ENCODE data around the gene UGT1A6. TPM values are rescaled to one million over a fixed set of nuclear protein-coding genes. Genes with fewer than 3 reads are reported as not detected.

UGT1A6 gene
- total and polyA plus RNA-seq, 2 experiments from 2014 or later = not detected

DNA sequence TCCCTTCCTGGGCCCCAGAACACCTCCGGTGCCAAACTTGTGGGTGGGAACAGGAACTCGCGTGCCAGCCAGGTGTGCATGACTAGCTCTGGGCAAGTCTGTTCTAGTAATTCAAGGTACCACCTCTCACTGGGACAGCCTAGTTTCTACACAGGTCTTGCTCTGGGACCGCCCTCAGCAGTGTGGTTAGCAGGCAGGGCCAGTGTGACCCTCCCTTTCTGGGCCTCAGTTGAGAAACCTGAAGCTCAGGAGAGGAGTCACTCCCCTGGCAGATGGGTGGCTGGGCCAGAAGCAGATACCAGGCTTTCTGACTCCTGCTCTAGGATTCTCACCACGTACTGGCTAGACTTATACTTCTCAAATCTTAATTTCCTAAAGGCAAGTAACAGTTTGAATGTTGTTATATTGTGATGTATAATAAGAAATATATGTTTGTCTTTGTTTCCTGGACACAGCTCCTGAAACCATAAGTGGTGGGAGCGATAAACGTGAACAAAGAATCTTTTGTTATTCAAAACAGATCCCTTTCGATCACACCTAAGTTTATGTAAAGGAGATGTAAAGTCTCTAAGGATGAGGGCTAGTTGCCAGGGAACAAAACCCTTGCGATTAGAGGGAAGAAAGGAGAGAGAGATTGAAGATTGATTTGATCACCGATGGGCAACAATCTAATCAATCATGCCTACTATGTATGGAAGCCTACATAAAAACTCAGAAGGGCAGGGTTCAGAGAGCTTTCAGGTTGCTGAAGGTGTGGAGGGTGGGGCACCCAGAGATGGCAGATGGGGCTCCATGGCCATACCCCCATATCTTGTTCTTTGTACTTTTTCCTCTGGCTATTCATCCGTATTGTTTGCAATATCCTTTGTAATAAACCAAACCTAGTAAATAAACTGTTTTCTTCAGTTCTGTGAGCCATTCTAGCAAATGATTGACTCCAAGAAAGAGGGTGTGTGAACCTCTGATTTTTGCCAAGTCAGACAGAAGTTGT lies 952 bp upstream of the UGT1A6 start:
- no peaks in the 10 kb centered on the region for H3K36me3 ChIP-seq (ENCODE audit: insufficient read depth)
- ATAC-seq (peak; percentile 43; the same call in 2 of the 3 replicates), DNase-seq (ENCODE audit: low spot score) (no peak)
- H3K9me3 Mint-ChIP-seq = no peaks in the 10 kb centered on the region
- no peak overlapping the region for H3K4me3 ChIP-seq
- no peak for TF ChIP-seq NANOG (IDR thresholded peaks at IDR 0.05; ENCODE audit: borderline replicate concordance)
- TF ChIP-seq, protein P1, sequence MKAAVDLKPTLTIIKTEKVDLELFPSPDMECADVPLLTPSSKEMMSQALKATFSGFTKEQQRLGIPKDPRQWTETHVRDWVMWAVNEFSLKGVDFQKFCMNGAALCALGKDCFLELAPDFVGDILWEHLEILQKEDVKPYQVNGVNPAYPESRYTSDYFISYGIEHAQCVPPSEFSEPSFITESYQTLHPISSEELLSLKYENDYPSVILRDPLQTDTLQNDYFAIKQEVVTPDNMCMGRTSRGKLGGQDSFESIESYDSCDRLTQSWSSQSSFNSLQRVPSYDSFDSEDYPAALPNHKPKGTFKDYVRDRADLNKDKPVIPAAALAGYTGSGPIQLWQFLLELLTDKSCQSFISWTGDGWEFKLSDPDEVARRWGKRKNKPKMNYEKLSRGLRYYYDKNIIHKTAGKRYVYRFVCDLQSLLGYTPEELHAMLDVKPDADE (IDR thresholded peaks at IDR 0.05) = no peak
- no peak for TF ChIP-seq JUNB (IDR thresholded peaks at IDR 0.05; ENCODE audit: unreplicated experiment)
- no peak for TF ChIP-seq EZH2 (IDR thresholded peaks at IDR 0.05; ENCODE audit: low read depth, unreplicated experiment)
- no peak for TF ChIP-seq EZH2phosphoT487 (IDR thresholded peaks at IDR 0.05; ENCODE audit: unreplicated experiment)
- TF ChIP-seq, protein P2, sequence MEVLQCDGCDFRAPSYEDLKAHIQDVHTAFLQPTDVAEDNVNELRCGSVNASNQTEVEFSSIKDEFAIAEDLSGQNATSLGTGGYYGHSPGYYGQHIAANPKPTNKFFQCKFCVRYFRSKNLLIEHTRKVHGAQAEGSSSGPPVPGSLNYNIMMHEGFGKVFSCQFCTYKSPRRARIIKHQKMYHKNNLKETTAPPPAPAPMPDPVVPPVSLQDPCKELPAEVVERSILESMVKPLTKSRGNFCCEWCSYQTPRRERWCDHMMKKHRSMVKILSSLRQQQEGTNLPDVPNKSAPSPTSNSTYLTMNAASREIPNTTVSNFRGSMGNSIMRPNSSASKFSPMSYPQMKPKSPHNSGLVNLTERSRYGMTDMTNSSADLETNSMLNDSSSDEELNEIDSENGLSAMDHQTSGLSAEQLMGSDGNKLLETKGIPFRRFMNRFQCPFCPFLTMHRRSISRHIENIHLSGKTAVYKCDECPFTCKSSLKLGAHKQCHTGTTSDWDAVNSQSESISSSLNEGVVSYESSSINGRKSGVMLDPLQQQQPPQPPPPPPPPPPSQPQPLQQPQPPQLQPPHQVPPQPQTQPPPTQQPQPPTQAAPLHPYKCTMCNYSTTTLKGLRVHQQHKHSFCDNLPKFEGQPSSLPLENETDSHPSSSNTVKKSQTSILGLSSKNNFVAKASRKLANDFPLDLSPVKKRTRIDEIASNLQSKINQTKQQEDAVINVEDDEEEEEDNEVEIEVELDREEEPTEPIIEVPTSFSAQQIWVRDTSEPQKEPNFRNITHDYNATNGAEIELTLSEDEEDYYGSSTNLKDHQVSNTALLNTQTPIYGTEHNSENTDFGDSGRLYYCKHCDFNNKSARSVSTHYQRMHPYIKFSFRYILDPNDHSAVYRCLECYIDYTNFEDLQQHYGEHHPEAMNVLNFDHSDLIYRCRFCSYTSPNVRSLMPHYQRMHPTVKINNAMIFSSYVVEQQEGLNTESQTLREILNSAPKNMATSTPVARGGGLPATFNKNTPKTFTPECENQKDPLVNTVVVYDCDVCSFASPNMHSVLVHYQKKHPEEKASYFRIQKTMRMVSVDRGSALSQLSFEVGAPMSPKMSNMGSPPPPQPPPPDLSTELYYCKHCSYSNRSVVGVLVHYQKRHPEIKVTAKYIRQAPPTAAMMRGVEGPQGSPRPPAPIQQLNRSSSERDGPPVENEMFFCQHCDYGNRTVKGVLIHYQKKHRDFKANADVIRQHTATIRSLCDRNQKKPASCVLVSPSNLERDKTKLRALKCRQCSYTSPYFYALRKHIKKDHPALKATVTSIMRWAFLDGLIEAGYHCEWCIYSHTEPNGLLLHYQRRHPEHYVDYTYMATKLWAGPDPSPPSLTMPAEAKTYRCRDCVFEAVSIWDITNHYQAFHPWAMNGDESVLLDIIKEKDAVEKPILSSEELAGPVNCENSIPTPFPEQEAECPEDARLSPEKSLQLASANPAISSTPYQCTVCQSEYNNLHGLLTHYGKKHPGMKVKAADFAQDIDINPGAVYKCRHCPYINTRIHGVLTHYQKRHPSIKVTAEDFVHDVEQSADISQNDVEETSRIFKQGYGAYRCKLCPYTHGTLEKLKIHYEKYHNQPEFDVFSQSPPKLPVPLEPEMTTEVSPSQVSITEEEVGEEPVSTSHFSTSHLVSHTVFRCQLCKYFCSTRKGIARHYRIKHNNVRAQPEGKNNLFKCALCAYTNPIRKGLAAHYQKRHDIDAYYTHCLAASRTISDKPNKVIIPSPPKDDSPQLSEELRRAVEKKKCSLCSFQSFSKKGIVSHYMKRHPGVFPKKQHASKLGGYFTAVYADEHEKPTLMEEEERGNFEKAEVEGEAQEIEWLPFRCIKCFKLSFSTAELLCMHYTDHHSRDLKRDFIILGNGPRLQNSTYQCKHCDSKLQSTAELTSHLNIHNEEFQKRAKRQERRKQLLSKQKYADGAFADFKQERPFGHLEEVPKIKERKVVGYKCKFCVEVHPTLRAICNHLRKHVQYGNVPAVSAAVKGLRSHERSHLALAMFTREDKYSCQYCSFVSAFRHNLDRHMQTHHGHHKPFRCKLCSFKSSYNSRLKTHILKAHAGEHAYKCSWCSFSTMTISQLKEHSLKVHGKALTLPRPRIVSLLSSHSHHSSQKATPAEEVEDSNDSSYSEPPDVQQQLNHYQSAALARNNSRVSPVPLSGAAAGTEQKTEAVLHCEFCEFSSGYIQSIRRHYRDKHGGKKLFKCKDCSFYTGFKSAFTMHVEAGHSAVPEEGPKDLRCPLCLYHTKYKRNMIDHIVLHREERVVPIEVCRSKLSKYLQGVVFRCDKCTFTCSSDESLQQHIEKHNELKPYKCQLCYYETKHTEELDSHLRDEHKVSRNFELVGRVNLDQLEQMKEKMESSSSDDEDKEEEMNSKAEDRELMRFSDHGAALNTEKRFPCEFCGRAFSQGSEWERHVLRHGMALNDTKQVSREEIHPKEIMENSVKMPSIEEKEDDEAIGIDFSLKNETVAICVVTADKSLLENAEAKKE (CRISPR knock-in tag; IDR thresholded peaks at IDR 0.05) = no peak
- TF ChIP-seq ZNF331 (CRISPR knock-in tag; IDR thresholded peaks at IDR 0.05; ENCODE audit: low read depth) = no peak
- no peak for TF ChIP-seq ZNF114 (CRISPR knock-in tag; IDR thresholded peaks at IDR 0.05)
- TF ChIP-seq, protein P3, sequence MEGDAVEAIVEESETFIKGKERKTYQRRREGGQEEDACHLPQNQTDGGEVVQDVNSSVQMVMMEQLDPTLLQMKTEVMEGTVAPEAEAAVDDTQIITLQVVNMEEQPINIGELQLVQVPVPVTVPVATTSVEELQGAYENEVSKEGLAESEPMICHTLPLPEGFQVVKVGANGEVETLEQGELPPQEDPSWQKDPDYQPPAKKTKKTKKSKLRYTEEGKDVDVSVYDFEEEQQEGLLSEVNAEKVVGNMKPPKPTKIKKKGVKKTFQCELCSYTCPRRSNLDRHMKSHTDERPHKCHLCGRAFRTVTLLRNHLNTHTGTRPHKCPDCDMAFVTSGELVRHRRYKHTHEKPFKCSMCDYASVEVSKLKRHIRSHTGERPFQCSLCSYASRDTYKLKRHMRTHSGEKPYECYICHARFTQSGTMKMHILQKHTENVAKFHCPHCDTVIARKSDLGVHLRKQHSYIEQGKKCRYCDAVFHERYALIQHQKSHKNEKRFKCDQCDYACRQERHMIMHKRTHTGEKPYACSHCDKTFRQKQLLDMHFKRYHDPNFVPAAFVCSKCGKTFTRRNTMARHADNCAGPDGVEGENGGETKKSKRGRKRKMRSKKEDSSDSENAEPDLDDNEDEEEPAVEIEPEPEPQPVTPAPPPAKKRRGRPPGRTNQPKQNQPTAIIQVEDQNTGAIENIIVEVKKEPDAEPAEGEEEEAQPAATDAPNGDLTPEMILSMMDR (conservative IDR thresholded peaks at IDR 0.05; ENCODE audit: low read depth in 2 of 2) = no peak
- no peak for TF ChIP-seq POLR2AphosphoS5 (IDR thresholded peaks at IDR 0.05; ENCODE audit: low read depth)
- TF ChIP-seq, protein P4, sequence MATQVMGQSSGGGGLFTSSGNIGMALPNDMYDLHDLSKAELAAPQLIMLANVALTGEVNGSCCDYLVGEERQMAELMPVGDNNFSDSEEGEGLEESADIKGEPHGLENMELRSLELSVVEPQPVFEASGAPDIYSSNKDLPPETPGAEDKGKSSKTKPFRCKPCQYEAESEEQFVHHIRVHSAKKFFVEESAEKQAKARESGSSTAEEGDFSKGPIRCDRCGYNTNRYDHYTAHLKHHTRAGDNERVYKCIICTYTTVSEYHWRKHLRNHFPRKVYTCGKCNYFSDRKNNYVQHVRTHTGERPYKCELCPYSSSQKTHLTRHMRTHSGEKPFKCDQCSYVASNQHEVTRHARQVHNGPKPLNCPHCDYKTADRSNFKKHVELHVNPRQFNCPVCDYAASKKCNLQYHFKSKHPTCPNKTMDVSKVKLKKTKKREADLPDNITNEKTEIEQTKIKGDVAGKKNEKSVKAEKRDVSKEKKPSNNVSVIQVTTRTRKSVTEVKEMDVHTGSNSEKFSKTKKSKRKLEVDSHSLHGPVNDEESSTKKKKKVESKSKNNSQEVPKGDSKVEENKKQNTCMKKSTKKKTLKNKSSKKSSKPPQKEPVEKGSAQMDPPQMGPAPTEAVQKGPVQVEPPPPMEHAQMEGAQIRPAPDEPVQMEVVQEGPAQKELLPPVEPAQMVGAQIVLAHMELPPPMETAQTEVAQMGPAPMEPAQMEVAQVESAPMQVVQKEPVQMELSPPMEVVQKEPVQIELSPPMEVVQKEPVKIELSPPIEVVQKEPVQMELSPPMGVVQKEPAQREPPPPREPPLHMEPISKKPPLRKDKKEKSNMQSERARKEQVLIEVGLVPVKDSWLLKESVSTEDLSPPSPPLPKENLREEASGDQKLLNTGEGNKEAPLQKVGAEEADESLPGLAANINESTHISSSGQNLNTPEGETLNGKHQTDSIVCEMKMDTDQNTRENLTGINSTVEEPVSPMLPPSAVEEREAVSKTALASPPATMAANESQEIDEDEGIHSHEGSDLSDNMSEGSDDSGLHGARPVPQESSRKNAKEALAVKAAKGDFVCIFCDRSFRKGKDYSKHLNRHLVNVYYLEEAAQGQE (IDR thresholded peaks at IDR 0.05; ENCODE audit: unreplicated experiment) = no peak
- TF ChIP-seq CREB1 (CRISPR knock-in tag; IDR thresholded peaks at IDR 0.05; ENCODE audit: low read depth) = no peak
- TF ChIP-seq STAT1 (IDR thresholded peaks at IDR 0.05; ENCODE audit: unreplicated experiment) = no peak
- H3K79me2 ChIP-seq (replicated peaks; ENCODE audit: insufficient read depth) = no peaks in the 10 kb centered on the region
- H3F3A ChIP-seq (replicated peaks; ENCODE audit: low read depth) = no peaks in the 10 kb centered on the region
- no peaks in the 10 kb centered on the region; the same call in 2 of the 3 replicates for H3K36me3 Mint-ChIP-seq (ENCODE audit: low read depth)
- H3K27ac Mint-ChIP-seq = no peak overlapping the region
- H3K4me3 Mint-ChIP-seq = no peak overlapping the region
- no peaks in the 10 kb centered on the region for H3K27me3 ChIP-seq (ENCODE audit: insufficient read depth)
- H2AFZ ChIP-seq = peak overlapping the region; percentile 72; the same call in 1 of the 2 replicates
- no peak overlapping the region for H3K27ac ChIP-seq (ENCODE audit: low read depth)
- H3K4me1 ChIP-seq (ENCODE audit: insufficient read depth) = peaks cover 7% of the 10 kb centered on the region; the same call in 1 of the 2 replicates
- peaks cover 16% of the 10 kb centered on the region; the same call in 1 of the 2 replicates for H3K9me2 ChIP-seq (ENCODE audit: insufficient read depth)
- H4K20me1 ChIP-seq (replicated peaks; ENCODE audit: insufficient read depth) = no peaks in the 10 kb centered on the region; the same call in 1 of the 2 replicates
- H3K4me1 Mint-ChIP-seq = peaks cover 20% of the 10 kb centered on the region
- peaks cover 2% of the 10 kb centered on the region for H3K27me3 Mint-ChIP-seq (ENCODE audit: insufficient read depth, low read depth, poor library complexity)
- no peak overlapping the region for H3K4me2 ChIP-seq

Measured in GM23338 (cell line).